Measurements from ENCODE around the gene SLC25A39.
"Not testable (repeated sequence)": the region's sequence is repeated elsewhere in the genome, so short reads cannot be mapped to it uniquely, and the experiment has no call there.

Gene SLC25A39

GRCh38 chr17:44335564-44335963 lies 10.9 kb upstream of the SLC25A39 start:
- no peak for DNase-seq (ENCODE audit: low read depth in 2 of 2)

- no peak for DNase-seq (ENCODE audit: low read depth in 2 of 2)
Observed at GRCh38 chr17:44334727-44335126, 10.1 kb upstream of the SLC25A39 start.

DNA sequence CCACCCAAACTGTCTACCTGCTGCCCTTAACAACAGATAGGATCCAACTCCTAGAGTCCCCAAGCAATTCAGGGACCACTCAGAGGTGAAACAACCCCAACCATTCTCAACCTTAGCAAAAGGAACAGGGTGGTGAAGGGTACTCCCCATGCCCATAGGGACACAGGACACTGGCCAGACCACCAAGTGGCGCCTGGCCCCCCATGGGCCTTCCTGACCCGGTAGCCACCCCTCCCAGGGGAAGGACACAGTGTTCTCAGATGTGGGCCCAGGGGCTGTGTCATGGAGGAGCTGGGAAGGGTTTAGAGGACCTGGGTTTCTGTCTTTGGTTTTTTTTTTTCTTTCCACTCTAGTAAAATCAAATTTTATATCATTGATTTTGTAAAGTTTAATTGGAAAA lies 9.7 kb upstream of the SLC25A39 start:
- DNase-seq (ENCODE audit: low read depth in 2 of 2), result no peak

DNA sequence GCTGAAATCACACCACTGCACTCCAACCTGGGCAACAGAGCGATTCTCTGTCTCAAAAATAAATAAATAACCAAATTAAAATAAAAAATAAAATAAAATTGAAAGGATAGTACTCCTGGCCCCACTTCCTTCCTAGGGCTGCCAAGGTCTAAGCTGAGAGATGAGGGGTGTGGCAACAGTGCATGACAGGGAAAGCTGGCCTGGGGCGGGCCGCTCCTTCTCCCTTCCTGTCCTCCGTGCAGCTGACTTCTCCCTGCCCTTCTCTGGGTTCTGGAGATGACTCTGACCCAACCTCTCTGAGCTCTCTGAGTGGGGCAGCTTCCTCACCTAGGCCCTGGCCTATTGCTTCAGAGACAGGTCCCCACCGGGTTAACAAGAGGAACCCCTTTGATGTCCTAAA lies 8.7 kb upstream of the SLC25A39 start:
- DNase-seq (ENCODE audit: low read depth in 2 of 2), result no peak

DNA sequence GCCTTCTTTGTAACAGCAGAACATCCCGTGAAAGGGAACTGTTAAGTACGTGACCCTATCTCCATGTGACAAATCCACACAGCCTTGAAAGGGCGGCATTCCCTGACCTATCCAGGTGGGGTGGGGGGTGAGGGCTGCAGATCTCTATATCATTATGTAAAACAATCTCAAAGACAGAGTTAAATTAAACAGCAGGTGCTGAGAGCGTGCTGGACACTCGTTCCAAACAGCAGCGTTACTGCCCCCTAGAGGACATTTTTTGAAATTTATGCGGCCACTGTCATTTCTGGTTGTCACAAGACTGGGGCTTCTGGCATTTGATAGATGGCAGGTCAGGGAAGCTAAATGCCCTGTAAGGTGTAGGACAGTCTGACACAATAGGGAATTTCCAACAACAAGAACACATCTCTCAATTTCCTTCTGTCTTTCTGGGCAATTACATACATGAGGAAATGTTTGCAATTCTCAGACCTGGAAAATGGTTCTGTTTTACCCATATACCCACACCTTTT lies 6.7 kb upstream of the SLC25A39 start:
- DNase-seq (ENCODE audit: low read depth in 2 of 2), result peak in 1 of 2 donors; percentile 70

DNA sequence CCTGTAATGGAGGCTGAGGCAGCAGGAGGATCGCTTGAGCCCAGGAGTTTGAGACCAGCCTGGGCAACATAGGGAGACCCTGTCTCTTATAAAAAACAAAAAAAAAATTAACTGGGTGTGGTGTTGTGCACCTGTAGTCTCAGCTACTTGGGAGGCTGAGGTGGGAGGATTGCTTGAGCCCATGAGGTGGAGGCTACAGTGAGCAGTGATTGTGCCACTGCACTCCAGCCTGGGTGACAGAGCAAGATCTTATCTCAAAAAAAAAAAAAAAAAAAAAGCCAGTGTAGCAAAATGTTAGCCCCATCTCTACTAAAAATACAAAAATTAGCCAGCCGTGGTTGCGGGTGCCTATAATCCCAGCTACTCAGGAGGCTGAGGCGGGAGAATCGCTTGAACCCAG lies 5.6 kb upstream of the SLC25A39 start:
- not testable (repeated sequence) for DNase-seq (ENCODE audit: low read depth in 2 of 2)

GRCh38 chr17:44329516-44329915 lies 4.9 kb upstream of the SLC25A39 start:
- not testable (repeated sequence) for DNase-seq (ENCODE audit: low read depth in 2 of 2)

DNA sequence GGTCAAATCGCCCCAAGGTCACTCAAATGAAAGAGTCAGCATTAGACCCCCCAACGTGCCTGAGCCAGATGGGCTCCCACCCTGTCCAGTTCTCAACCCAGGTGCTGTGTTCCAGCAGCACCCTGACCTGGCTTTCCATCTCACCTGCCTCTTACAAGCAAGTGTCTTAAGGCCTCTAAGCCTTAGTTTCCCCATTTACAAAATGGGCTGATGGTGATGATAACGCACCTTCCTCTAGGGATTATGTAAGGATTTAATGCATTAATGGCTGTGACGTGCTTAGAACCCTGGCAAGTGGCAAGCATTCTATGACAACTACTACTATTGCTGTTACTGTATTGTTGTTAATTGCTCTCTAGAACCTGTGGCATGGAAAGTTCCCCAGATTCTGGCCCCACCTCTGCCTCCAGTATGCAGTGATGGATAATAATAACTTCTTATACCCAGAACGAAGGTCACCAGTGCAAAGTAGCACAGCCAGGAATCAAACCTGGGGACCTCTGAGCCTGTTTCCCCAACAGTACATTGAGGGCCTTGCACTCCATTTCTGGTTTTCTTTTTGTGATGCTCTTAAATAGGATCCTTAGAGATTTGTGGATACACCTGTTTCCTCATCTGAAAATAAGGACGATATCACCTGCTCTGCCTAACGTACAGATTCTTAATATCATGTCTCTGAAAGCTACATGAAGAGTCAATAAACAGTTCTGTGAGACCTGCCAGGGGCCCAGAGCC lies 3.3 kb upstream of the SLC25A39 start:
- DNase-seq (ENCODE audit: low read depth in 2 of 2), result no peak

- DNase-seq (ENCODE audit: low read depth in 2 of 2), result peak; percentile 84 to 86
Observed at GRCh38 chr17:44326861-44327444, 2.3 kb upstream of the SLC25A39 start.

- no peak for DNase-seq (ENCODE audit: low read depth in 2 of 2)
Observed at GRCh38 chr17:44324092-44324570, 492 bp downstream of the SLC25A39 start.

- DNase-seq (ENCODE audit: low read depth in 2 of 2), result no peak
Observed at GRCh38 chr17:44323359-44324091, 1.1 kb downstream of the SLC25A39 start.

GRCh38 chr17:44322236-44322895 lies 2.3 kb downstream of the SLC25A39 start:
- DNase-seq (ENCODE audit: low read depth in 2 of 2), result no peak

GRCh38 chr17:44321246-44322120 lies 3.1 kb downstream of the SLC25A39 start:
- DNase-seq (ENCODE audit: low read depth in 2 of 2), result no peak

GRCh38 chr17:44320066-44320465 lies 4.6 kb downstream of the SLC25A39 start:
- DNase-seq (ENCODE audit: low read depth in 2 of 2), result no peak

DNA sequence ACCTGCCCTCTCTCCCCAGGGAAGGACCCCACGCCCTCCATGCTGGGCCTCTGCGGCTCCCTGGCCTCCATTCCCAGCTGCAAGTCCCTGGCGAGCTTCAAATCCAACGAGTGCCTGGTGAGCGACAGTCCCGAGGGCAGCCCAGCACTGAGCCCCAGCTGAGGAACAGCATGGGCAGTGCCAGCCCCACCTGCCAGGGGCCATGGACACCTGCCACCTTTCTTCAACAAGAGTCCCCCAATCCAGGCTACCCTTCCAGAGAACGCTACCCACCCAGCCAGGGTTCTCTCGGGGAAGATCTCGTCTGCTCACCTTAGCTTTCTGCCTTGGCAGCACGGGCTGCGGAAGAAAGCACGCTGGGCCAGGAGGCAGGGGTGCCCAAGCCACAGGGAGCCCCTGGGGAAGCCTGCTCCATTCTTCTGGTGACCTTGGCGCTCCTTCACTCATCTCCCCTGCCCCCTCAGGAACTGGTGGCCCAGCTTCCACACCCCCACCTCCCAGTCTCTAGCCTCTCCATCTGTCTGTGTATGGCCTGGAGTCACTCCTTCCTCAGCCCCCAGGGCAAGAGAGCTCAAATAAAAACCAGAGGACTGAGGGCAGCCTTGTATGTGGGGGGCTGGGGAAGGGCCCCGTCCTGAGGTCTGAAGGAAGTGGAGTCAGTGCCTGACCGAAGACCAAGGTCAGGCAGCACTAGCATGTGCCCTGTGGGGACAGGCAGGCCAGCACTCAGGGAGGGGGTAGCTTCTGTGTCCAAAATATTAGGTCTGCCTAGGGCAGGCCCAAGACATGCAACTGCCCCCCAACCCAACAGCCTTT lies 6.3 kb downstream of the SLC25A39 start:
- DNase-seq (ENCODE audit: low read depth in 2 of 2), result no peak

- DNase-seq (ENCODE audit: low read depth in 2 of 2), result no peak
Observed at GRCh38 chr17:44317545-44317944, 7.1 kb downstream of the SLC25A39 start.

GRCh38 chr17:44315760-44316731 lies 8.6 kb downstream of the SLC25A39 start:
- DNase-seq (ENCODE audit: low read depth in 2 of 2), result no peak

DNA sequence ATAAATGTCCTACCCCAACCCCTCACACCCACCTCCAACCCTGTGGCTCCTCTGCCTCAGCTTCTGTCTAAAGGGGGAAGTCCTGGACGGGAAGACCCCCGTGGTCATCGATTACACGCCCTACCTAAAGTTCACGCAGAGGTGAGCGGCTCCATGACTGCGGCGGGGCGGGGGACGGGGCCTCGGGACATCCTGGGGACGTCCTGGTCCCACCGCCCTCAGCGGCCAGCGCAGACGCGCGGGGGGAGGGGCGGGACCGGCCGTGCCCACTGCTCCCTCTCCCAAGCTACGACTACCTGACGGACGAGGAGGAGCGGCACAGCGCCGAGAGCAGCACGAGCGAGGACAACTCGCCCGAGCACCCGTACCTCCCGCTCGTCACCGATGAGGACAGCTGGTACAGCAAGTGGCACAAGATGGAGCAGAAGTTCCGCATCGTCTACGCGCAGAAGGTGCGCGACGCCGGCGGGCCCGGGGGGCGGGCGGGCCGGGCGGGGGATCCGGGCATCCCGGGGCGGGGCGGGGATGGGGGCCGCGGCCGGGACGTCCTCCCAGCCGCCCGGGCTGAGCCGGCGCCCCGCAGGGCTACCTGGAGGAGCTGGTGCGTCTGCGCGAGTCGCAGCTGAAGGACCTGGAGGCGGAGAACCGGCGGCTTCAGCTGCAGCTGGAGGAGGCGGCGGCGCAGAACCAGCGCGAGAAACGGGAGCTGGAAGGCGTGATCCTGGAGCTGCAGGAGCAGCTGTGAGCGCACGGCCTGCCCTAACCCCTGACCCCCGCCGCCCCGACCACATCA lies 9.6 kb downstream of the SLC25A39 start:
- peak in 1 of 2 donors; percentile 44 for DNase-seq (ENCODE audit: low read depth in 2 of 2)

Measured in stimulated activated CD4-positive, alpha-beta T cell treated with anti-CD3 and anti-CD28 coated beads, Interleukin-1b, Interleukin-23, amount 100 ng/mL, for 4 hours (primary cell).